ENCODE data around the gene DPP7. TPM values are rescaled to one million over a fixed set of nuclear protein-coding genes. Genes with fewer than 3 reads are reported as not detected.

The DPP7 gene
- total and polyA plus RNA-seq, 11 donors = 96.6 to 260 (median 119) TPM

GRCh38 chr9:137097761-137098462 lies 16.6 kb downstream of the DPP7 start:
- Histone ChIP-seq H3K9me3 (no peaks in the 10 kb centered on the region), H3K4me1 (no peaks in the 10 kb centered on the region), H3K27ac (no peak overlapping the region), H3K36me3 (peaks cover 0 to 90% (median 71%) of the 10 kb centered on the region in 9 donors), H3K27me3 (no peaks in the 10 kb centered on the region), H3K4me3 (no peak overlapping the region)
- 85 to 90% (median 87%) methylated on average over 15 to 20 of the region's 20 CpGs for WGBS, 4 donors
- intact Hi-C loops (cut with DNase I) = no loop called here
- no peak for TF ChIP-seq CTCF (IDR thresholded peaks at IDR 0.05)
- no peak for TF ChIP-seq POLR2A (IDR thresholded peaks at IDR 0.05)
- no peak for DNase-seq
- peak in 2 of 4 donors; percentile 7 to 9 for ATAC-seq

GRCh38 chr9:137096785-137097546 lies 17.6 kb downstream of the DPP7 start:
- ATAC-seq = peak in 1 of 4 donors; percentile 9
- H3K9me3 ChIP-seq = no peaks in the 10 kb centered on the region
- peaks cover 0 to 94% (median 80%) of the 10 kb centered on the region in 9 donors for H3K36me3 ChIP-seq
- TF ChIP-seq CTCF (IDR thresholded peaks at IDR 0.05) = no peak
- TF ChIP-seq POLR2A (IDR thresholded peaks at IDR 0.05) = no peak
- peak overlapping the region in 1 of 12 donors; percentile 33 for H3K4me3 ChIP-seq
- no peak for DNase-seq
- intact Hi-C loops (cut with DNase I) = no loop called here
- H3K27me3 ChIP-seq = no peaks in the 10 kb centered on the region
- no peak overlapping the region for H3K27ac ChIP-seq
- H3K4me1 ChIP-seq = no peaks in the 10 kb centered on the region
- 92 to 95% (median 95%) methylated on average over 24 to 31 of the region's 31 CpGs for WGBS, 4 donors

GRCh38 chr9:137095664-137096517 lies 18.6 kb downstream of the DPP7 start:
- Histone ChIP-seq H3K4me3 (peak overlapping the region in 1 of 12 donors; percentile 33), H3K27me3 (no peaks in the 10 kb centered on the region), H3K4me1 (no peaks in the 10 kb centered on the region), H3K27ac (peak overlapping the region in 1 of 12 donors; percentile 75), H3K9me3 (no peaks in the 10 kb centered on the region), H3K36me3 (peaks cover 0 to 94% (median 79%) of the 10 kb centered on the region in 9 donors)
- WGBS, 4 donors = 81 to 88% (median 83%) methylated on average over 30 of the region's 30 CpGs
- intact Hi-C loops (cut with DNase I) = no loop called here
- ATAC-seq (peak in 1 of 4 donors; percentile 35), DNase-seq (peak in 2 of 5 donors; percentile 22 to 63)
- TF ChIP-seq CTCF (IDR thresholded peaks at IDR 0.05) = peak in 2 of 12 donors; percentile 8 to 30
- no peak for TF ChIP-seq POLR2A (IDR thresholded peaks at IDR 0.05)
